DND-41 (cell line): ENCODE data around the gene DENND11.

Experiments used
- CTCF ChIP-seq: IDR thresholded peaks from 2 replicates; pipeline ENCODE4 v1.5.1; 2012; ENCODE audit warnings: borderline replicate concordance, low read length, moderate library complexity, mild to moderate bottlenecking; ENCODE audit not compliant: poor library complexity, severe bottlenecking; ENCODE audit errors: extremely low read depth
- EZH2 ChIP-seq: IDR thresholded peaks from 3 replicates; pipeline ENCODE4 v1.6.1; 2012; ENCODE audit warnings: borderline replicate concordance, low read depth, mild to moderate bottlenecking, moderate library complexity, low read length, inconsistent platforms; ENCODE audit not compliant: severe bottlenecking

- TF ChIP-seq CTCF (no peak), EZH2 (no peak)
Observed at GRCh38 chr7:141664450-141664849, 37.5 kb downstream of the DENND11 start.
